SH-SY5Y (cell line): ENCODE measurements around the gene STAG1.

Experiments used
- GATA2 ChIP-seq: IDR thresholded peaks from 2 replicates; pipeline ENCODE4 v1.6.1; 2011; ENCODE audit warnings: mild to moderate bottlenecking, low read depth, low read length
- GATA3 ChIP-seq: IDR thresholded peaks from 2 replicates; pipeline ENCODE4 v1.6.1; 2011; ENCODE audit warnings: low read depth, mild to moderate bottlenecking, low read length, moderate library complexity

Gene STAG1

GRCh38 chr3:136752172-136752421 lies at the start of gene STAG1:
Gene STAG1 (minus strand): TSS chr3:136752378. CDS start chr3:136630898, 121,480 bp downstream.
- TF ChIP-seq GATA2 (no peak), GATA3 (no peak)

GRCh38 chr3:136792556-136793330 lies 40.6 kb upstream of the STAG1 start:
- TF ChIP-seq GATA3, result no peak
- TF ChIP-seq GATA2, result no peak

- TF ChIP-seq GATA3, result no peak
- no peak for TF ChIP-seq GATA2
These were observed 38.6 kb upstream of the STAG1 start for GRCh38 chr3:136790786-136791185.

GRCh38 chr3:136789976-136790375 lies 37.8 kb upstream of the STAG1 start:
- TF ChIP-seq GATA3, result no peak
- no peak for TF ChIP-seq GATA2

GRCh38 chr3:136788154-136788553 lies 36.0 kb upstream of the STAG1 start:
- TF ChIP-seq GATA3, result no peak
- no peak for TF ChIP-seq GATA2

- TF ChIP-seq GATA3, result no peak
- TF ChIP-seq GATA2, result no peak
These were observed 35.2 kb upstream of the STAG1 start for GRCh38 chr3:136787349-136787748.

GRCh38 chr3:136783708-136784191 lies 31.6 kb upstream of the STAG1 start:
- TF ChIP-seq GATA2 (no peak), GATA3 (no peak)

GRCh38 chr3:136780741-136781140 lies 28.6 kb upstream of the STAG1 start:
- TF ChIP-seq GATA3, result no peak
- no peak for TF ChIP-seq GATA2

GRCh38 chr3:136778865-136779264 lies 26.7 kb upstream of the STAG1 start:
- TF ChIP-seq GATA3 (no peak), GATA2 (no peak)

GRCh38 chr3:136772709-136773108 lies 20.5 kb upstream of the STAG1 start:
- no peak for TF ChIP-seq GATA2
- TF ChIP-seq GATA3, result no peak

GRCh38 chr3:136755192-136755591 lies 3.0 kb upstream of the STAG1 start:
- TF ChIP-seq GATA2, result no peak
- TF ChIP-seq GATA3, result no peak

- TF ChIP-seq GATA2 (peak; percentile 38; the same call in 1 of the 2 replicates), GATA3 (no peak)
These were observed 1.3 kb upstream of the STAG1 start for GRCh38 chr3:136753326-136753939.

- 0 out of 2 replicates have a peak, but pooled peaks have one; percentile 8 for TF ChIP-seq GATA2
- TF ChIP-seq GATA3, result no peak
These were observed 496 bp upstream of the STAG1 start for GRCh38 chr3:136752422-136753325.
